ENCODE data around the gene DOCK10.

- TF ChIP-seq, protein P1, sequence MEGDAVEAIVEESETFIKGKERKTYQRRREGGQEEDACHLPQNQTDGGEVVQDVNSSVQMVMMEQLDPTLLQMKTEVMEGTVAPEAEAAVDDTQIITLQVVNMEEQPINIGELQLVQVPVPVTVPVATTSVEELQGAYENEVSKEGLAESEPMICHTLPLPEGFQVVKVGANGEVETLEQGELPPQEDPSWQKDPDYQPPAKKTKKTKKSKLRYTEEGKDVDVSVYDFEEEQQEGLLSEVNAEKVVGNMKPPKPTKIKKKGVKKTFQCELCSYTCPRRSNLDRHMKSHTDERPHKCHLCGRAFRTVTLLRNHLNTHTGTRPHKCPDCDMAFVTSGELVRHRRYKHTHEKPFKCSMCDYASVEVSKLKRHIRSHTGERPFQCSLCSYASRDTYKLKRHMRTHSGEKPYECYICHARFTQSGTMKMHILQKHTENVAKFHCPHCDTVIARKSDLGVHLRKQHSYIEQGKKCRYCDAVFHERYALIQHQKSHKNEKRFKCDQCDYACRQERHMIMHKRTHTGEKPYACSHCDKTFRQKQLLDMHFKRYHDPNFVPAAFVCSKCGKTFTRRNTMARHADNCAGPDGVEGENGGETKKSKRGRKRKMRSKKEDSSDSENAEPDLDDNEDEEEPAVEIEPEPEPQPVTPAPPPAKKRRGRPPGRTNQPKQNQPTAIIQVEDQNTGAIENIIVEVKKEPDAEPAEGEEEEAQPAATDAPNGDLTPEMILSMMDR (conservative IDR thresholded peaks at IDR 0.05 in 1 of 2, IDR thresholded peaks at IDR 0.05 in 1 of 2; ENCODE audit: low read depth in 1 of 2, low read length in 2 of 2): no peak
- no peak for TF ChIP-seq EZH2 (IDR thresholded peaks at IDR 0.05; ENCODE audit: low read length, missing control alignments)
These were observed 48.5 kb upstream of the DOCK10 start for GRCh38 chr2:225090746-225091145.
